22Rv1 (cell line): ENCODE measurements around the gene MTRF1.

Experiments used
- CTCF ChIP-seq: fragments of 450-650 bp; IDR thresholded peaks from 2 replicates; pipeline ENCODE4 v1.5.1; 2017; ENCODE audit warnings: mild to moderate bottlenecking
- ZFX ChIP-seq: fragments of 450-650 bp; IDR thresholded peaks from 2 replicates; pipeline ENCODE4 v1.6.1; 2017; ENCODE audit warnings: antibody characterized with exemption, borderline replicate concordance

GRCh38 chr13:41294914-41295313, 31.5 kb upstream of the MTRF1 start:
- TF ChIP-seq CTCF, result no peak
- TF ChIP-seq ZFX, result no peak
